ENCODE data around the gene PRSS38. TPM values are rescaled to one million over a fixed set of nuclear protein-coding genes. Genes with fewer than 3 reads are reported as not detected.
A peak's percentile ranks its signal among the peaks of the same experiment; 100 is the strongest.

PRSS38 gene
- total and polyA plus RNA-seq, 2 donors (not counting 1 experiment from before 2014, with no cell fraction given) = not detected

DNA sequence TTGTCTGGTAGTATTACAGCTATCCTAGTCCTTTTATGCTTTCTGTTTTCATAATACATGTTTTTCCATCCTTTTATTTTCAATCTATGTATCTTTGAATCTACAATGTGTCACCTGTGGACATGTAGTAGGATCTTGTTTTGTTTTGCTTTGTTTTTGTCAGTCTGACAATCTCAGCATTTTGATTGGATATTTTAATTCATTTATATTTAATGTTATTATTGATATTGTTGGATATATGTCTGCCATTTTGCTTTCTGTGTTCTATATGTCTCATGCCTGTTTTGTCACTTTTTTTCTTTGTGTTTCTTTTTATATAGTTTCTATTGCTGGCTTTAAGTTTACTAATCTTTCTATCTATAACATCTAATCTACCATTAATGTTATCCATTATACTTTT lies 11.5 kb upstream of the PRSS38 start:
- H3K4me3 ChIP-seq (replicated peaks in 1 of 4; ENCODE audit: control extremely low read depth in 1 of 4, insufficient read depth in 1 of 4, low read depth in 3 of 4, low read length in 4 of 4) = no peak overlapping the region
- no peaks in the 10 kb centered on the region for H4K20me1 ChIP-seq (ENCODE audit: control insufficient read depth, extremely low read depth, insufficient read depth, low read length)
- no peaks in the 10 kb centered on the region for H3K36me3 ChIP-seq (ENCODE audit: control insufficient read depth, insufficient read depth, low read length)
- H3K4me2 ChIP-seq (ENCODE audit: extremely low read depth, insufficient read depth, low read length) = no peak overlapping the region
- no peak overlapping the region for H3K9ac ChIP-seq (ENCODE audit: insufficient read depth, low read length)
- TF ChIP-seq, protein P1, sequence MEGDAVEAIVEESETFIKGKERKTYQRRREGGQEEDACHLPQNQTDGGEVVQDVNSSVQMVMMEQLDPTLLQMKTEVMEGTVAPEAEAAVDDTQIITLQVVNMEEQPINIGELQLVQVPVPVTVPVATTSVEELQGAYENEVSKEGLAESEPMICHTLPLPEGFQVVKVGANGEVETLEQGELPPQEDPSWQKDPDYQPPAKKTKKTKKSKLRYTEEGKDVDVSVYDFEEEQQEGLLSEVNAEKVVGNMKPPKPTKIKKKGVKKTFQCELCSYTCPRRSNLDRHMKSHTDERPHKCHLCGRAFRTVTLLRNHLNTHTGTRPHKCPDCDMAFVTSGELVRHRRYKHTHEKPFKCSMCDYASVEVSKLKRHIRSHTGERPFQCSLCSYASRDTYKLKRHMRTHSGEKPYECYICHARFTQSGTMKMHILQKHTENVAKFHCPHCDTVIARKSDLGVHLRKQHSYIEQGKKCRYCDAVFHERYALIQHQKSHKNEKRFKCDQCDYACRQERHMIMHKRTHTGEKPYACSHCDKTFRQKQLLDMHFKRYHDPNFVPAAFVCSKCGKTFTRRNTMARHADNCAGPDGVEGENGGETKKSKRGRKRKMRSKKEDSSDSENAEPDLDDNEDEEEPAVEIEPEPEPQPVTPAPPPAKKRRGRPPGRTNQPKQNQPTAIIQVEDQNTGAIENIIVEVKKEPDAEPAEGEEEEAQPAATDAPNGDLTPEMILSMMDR (conservative IDR thresholded peaks at IDR 0.05 in 1 of 2, IDR thresholded peaks at IDR 0.05 in 1 of 2; ENCODE audit: low read depth in 1 of 2, low read length in 2 of 2) = no peak
- no peak for TF ChIP-seq EZH2 (IDR thresholded peaks at IDR 0.05; ENCODE audit: low read length, missing control alignments)
- no peak overlapping the region for H3K27ac ChIP-seq (ENCODE audit: insufficient read depth, low read length)
- H3K79me2 ChIP-seq (ENCODE audit: control insufficient read depth, insufficient read depth, low read length) = no peaks in the 10 kb centered on the region
- no peak overlapping the region for H2AFZ ChIP-seq (ENCODE audit: low read length)
- no peaks in the 10 kb centered on the region for H3K9me3 ChIP-seq (ENCODE audit: control insufficient read depth, insufficient read depth, low read depth, low read length)
- no peaks in the 10 kb centered on the region for H3K27me3 ChIP-seq (ENCODE audit: control insufficient read depth, insufficient read depth, low read length)
- H3K4me1 ChIP-seq (ENCODE audit: control insufficient read depth, extremely low read depth, insufficient read depth, low read length) = no peaks in the 10 kb centered on the region
- no peak for DNase-seq (ENCODE audit: low read depth in 2 of 2)

DNA sequence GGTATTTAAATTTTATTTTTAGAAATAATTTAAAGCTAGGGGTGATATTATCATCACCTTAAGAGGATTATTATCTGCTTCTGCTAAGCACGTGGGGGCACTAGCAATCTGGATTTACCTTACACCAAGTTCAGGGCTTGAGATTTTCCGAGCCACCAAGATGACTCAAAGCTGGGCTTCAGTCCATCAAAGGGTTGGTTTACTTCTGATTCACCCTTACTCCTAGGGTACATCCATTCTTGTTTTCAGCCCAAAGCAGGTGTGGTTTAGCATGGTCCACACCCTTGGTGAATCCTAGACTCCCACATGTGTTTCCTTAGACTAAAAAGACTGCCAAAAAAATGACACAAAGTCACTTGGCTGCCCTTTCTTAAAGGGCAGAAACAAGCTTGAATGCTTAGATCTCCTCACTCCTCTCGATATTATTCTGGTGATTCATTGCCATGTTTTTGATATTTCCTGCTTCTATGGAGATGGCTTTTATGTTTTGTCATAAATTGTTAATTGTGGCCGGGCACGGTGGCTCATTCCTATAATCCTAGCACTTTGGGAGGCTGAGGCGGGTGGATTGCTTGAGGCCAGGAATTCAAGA lies 9.8 kb upstream of the PRSS38 start:
- Histone ChIP-seq H3K27me3 (ENCODE audit: control insufficient read depth, insufficient read depth, low read length) (no peaks in the 10 kb centered on the region), H3K4me3 (replicated peaks in 1 of 4; ENCODE audit: control extremely low read depth in 1 of 4, insufficient read depth in 1 of 4, low read depth in 3 of 4, low read length in 4 of 4) (no peak overlapping the region), H2AFZ (ENCODE audit: low read length) (no peak overlapping the region), H3K4me1 (ENCODE audit: control insufficient read depth, extremely low read depth, insufficient read depth, low read length) (no peaks in the 10 kb centered on the region), H3K36me3 (ENCODE audit: control insufficient read depth, insufficient read depth, low read length) (no peaks in the 10 kb centered on the region), H3K9me3 (ENCODE audit: control insufficient read depth, insufficient read depth, low read depth, low read length) (no peaks in the 10 kb centered on the region), H3K27ac (ENCODE audit: insufficient read depth, low read length) (no peak overlapping the region), H3K4me2 (ENCODE audit: extremely low read depth, insufficient read depth, low read length) (no peak overlapping the region), H3K79me2 (ENCODE audit: control insufficient read depth, insufficient read depth, low read length) (no peaks in the 10 kb centered on the region), H3K9ac (ENCODE audit: insufficient read depth, low read length) (no peak overlapping the region), H4K20me1 (ENCODE audit: control insufficient read depth, extremely low read depth, insufficient read depth, low read length) (no peaks in the 10 kb centered on the region)
- no peak for TF ChIP-seq EZH2 (IDR thresholded peaks at IDR 0.05; ENCODE audit: low read length, missing control alignments)
- TF ChIP-seq, protein P1 (conservative IDR thresholded peaks at IDR 0.05 in 1 of 2, IDR thresholded peaks at IDR 0.05 in 1 of 2; ENCODE audit: low read depth in 1 of 2, low read length in 2 of 2) = no peak
- peak; percentile 88 to 99 for DNase-seq (ENCODE audit: low read depth in 2 of 2)

DNA sequence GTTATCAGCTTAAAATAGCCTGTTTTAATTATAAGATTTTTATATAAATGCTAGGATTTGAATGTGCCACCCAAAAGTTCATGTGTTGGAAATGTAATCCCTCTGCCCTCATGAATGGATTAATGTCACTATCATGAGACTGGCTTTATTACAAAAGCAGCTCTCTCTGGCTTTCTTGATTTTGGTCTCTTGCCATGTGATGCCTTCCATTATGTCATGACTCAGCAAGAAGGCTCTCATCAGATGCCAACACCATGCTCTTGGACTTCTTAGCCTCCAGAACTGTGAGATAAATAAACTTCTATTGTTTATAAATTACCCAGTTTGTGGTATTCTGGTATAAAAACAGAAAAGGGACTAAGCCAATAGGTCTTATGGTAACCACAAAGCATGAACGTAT lies 6.9 kb upstream of the PRSS38 start:
- no peaks in the 10 kb centered on the region for H3K79me2 ChIP-seq (ENCODE audit: control insufficient read depth, insufficient read depth, low read length)
- DNase-seq (ENCODE audit: low read depth in 2 of 2) = peak in 1 of 2 donors; percentile 60
- no peak for TF ChIP-seq EZH2 (IDR thresholded peaks at IDR 0.05; ENCODE audit: low read length, missing control alignments)
- no peak overlapping the region for H3K9ac ChIP-seq (ENCODE audit: insufficient read depth, low read length)
- no peaks in the 10 kb centered on the region for H4K20me1 ChIP-seq (ENCODE audit: control insufficient read depth, extremely low read depth, insufficient read depth, low read length)
- H3K36me3 ChIP-seq (ENCODE audit: control insufficient read depth, insufficient read depth, low read length) = no peaks in the 10 kb centered on the region
- H3K4me3 ChIP-seq (replicated peaks in 1 of 4; ENCODE audit: control extremely low read depth in 1 of 4, insufficient read depth in 1 of 4, low read depth in 3 of 4, low read length in 4 of 4) = no peak overlapping the region
- H2AFZ ChIP-seq (ENCODE audit: low read length) = no peak overlapping the region
- H3K9me3 ChIP-seq (ENCODE audit: control insufficient read depth, insufficient read depth, low read depth, low read length) = no peaks in the 10 kb centered on the region
- no peak overlapping the region for H3K27ac ChIP-seq (ENCODE audit: insufficient read depth, low read length)
- H3K4me2 ChIP-seq (ENCODE audit: extremely low read depth, insufficient read depth, low read length) = no peak overlapping the region
- no peaks in the 10 kb centered on the region for H3K27me3 ChIP-seq (ENCODE audit: control insufficient read depth, insufficient read depth, low read length)
- H3K4me1 ChIP-seq (ENCODE audit: control insufficient read depth, extremely low read depth, insufficient read depth, low read length) = no peaks in the 10 kb centered on the region

Data from fibroblast of lung (primary cell).